ENCODE measurements around the gene SGPL1.
A peak's percentile ranks its signal among the peaks of the same experiment; 100 is the strongest.
"Not testable (repeated sequence)": the region's sequence is repeated elsewhere in the genome, so short reads cannot be mapped to it uniquely, and the experiment has no call there.

SGPL1 gene

DNA sequence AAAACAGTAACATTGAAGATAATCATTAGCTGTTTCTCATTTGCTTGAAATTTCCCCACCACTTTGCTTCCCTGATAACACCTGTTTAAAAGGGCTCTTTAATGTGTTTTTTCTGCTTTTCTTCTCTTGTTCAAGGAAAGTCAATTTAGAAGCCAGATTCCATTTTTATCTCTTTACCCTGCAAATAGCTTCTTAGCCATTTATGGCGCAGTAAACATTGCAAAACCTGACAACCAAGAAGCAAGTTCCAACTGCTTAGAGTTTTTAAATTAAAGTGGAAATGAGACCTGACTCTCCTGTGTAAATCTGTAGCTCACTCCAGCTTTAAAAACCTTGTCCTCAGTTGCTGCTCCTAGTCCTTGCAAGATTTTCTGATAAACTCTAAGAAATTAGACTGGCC is 30.1 kb downstream of the SGPL1 start:
- no peak for DNase-seq

DNA sequence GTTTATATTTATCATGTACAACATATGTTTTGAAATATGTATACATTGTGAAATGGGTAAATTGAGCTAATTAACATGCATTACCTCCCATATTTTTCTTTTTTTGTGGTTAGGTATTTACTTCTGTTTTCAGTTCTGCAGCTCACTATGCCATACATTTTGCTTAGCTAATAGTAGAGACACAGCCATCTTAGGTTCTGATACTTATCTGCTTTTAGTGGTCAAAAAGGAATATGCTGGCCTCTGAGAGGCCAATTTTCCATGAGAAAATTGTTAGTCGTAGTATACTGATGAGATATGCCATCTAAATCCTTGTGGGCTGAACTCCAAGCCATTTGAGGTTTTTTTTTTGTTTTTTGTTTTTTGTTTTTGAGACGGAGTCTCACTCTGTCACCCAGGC is 31.0 kb downstream of the SGPL1 start:
- DNase-seq: no peak

DNA sequence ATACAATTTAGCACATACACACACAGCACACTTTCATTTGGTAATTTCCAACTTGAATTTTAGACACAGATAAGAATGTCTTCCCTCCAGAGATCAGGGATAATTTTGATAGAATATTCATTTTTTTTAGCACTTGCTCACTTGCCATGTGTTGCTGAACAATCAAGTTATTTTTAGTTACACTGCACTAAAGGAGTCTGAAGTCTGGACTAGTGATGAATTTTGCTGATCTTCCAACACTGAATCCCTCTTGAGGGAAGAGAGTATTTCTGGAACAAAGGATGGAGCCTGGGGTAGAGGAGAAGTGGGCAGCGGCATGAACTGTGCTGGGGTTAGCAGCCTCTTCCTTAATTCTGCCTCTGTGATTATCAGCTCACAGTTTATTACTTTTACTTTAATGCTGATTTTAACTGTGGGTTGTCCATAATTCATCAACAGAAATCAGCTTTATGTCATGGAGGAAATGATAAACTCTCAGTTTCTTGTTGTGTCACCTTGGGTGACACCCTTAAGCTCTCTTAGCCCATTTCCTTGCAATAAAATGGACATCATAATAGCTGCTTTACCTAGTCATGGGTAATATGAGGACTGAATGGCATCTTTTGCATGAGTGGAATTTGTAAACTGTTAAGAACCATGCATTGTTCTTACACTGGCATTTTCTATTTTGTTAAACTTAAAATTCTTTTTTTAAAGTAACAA is 32.1 kb downstream of the SGPL1 start:
- peak in 1 of 3 donors; percentile 71 for DNase-seq

DNA sequence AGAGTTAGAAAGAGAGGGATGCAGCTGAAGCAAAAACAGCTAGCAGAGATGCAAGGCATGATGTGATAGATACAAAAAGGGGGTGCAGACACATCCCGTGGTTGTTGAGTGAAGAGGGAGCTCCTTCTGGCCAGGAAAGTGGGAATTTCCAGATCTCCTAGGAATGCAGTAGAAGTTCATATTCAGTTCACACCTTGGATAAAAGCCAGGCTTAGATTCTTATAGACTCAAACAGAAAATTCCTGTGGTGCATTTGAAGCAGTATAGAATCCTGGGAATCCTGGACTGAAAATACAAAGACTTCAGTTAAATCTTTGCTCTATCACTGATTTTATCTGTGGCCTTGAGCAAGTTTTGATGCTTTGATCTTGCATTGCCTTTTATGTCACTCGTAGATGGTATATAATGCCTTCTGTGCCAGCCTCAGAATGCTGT is 33.9 kb downstream of the SGPL1 start:
- DNase-seq: no peak

DNA sequence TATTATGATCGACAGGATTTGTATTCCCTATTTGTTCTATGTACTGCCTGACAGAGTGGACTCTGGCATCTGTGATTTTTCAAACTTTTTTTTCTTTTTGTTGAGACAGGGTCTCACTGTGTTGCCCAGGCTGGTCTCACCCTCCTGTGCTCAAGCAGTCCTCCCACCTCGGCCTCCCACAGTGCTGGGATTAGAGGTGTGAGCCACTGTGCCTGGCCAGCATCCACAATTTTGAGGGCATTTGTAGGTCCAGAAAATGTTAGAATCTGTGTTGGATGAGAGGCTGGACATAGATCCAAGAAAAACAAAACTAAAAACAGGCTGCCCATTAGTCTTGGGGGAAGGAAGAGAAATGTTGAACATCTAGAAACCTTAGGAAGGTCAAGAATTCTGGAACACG is 34.3 kb downstream of the SGPL1 start:
- DNase-seq: no peak

DNA sequence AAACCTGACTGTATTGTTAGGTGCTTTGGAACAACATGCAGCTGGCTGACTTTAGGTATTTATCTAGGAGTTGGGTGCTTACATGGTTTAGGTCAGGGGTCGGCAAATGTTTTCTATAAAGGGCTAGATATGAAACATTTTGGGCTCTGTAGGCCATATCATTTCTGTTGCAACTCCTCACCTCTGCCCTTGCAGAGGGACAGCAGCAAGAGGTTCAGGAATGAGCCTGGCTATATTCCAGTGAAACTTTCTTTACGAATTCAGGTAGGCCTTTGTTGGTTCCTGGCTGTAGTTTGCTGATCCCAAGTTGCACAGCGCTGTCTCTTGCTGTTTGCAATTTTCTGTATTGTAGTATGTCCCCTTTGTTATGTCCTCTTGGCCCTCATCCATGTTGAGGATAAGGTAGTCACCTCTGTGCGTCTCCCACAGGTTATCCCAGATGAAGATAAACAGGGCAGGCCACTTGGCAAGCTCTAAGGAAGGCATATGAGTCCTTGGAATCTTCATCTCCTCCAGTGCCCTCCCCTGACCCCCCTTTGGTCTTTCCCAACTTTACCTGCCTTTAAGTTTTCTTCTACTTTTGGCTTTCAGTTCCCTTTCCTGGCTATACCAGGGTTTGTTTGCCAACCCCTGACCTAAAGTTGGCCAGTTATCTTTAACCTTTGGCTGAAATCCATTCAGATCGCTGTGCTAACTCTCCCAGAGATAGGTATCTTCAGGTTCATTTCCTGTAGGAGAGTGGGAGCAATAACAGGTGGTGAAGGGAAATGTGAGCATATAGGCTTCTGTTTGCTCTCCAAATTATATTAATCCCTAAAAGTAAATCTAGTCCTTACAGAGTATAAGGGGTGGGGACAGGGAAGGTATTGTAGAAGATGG is 36.1 kb downstream of the SGPL1 start:
- DNase-seq: no peak

DNA sequence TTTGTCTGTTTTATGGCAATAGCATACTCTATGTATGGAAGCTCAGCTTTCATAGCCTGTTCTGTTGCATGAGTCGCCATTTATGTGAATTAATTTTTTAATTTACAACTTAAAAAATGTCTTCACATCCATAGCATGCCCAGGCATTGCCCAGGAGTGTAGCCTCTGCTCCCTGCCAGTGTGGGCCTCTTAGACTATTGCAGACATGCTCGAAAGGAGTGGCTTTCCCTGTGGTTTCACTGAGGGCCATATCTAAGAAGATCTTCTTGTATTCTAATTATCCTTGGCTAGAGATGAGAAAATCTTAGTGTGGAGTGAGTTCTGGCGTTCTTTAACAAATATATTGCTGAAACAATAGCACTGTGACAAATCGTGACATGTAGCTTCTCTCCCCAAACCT is 37.3 kb downstream of the SGPL1 start:
- no peak for DNase-seq

DNA sequence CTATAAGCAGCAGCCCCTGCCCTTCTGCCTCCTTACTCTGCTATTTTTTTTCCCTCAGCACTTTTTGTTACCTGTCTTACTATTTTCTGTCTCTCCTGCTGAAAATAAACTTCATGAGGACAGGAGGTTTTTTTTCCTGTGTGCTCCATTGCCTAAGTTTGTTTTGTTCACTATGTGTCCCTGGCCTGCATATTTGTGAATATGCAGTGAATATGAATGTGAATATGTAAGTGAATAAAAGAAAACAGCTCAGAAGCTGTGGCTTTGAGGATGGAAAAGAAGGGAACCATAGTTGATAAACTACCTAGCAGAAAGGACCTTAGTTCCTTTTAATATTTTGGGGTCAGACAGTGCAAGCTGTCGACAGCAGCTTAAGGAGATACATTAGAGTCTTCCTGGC is 37.7 kb downstream of the SGPL1 start:
- no peak for DNase-seq

DNA sequence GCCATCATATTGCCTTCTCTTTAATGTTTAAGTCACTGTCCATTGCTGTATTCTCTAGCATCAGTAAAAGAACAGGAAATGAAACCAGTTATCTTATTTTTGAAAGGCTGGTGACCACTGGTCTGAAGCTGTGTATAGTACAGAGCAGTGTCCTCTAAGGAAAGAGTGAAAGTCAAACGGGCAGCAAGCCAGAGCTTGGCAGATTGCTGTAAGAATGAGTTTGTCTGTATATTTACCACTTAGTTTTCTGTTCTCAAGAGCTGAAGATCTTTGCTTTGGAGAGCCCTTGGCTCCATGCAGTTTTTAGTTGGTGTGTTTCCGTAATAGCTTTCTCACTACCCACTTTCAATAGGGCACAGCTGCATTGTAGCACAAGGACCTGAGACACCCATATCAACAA is 40.7 kb downstream of the SGPL1 start:
- DNase-seq: peak in 2 of 3 donors; percentile 41 to 43

DNA sequence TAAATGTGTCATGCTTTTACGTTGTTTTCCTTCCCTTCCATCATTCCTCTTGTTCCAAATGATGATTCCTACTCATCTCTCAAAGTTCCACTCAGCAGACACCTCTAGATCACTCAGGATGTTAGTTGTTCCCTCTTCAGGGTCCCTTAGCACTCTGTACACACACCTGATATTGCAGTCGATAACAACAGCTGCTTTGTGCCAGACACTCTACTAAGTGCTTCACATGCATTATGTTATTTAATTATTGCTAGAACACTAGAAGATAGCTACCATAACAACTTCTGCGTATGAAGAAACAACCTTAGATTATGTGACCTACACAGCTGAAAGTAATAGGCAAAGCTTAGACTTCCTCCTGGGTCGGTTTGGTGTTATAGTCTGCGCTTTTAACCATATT is 43.0 kb downstream of the SGPL1 start:
- no peak for DNase-seq

DNA sequence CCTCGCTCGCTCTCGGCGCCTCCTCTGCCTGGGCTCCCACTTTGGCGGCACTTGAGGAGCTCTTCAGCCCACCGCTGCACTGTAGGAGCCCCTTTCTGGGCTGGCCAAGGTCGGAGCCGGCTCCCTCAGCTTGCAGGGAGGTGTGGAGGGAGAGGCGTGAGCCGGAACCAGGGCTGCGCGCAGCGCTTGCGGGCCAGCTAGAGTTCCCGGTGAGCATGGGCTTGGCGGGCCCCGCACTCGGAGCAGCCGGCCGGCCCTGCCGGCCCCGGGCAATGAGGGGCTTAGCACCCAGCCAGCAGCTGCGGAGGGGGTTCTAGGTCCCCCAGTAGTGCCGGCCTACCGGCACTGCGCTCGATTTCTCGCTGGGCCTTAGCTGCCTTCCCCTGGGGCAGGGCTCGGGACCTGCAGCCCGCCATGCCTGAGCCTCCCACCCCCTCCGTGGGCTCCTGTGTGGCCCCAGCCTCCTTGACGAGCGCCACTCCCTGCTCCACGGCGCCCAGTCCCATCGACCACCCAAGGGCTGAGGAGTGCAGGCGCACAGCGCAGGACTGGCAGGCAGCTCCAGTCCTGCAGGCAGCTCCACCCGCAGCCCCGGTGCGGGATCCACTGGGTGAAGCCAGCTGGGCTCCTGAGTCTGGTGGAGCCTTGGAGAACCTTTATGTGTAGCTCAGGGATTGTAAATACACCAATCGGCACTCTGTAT is 45.9 kb downstream of the SGPL1 start:
- DNase-seq: not testable (repeated sequence)

DNA sequence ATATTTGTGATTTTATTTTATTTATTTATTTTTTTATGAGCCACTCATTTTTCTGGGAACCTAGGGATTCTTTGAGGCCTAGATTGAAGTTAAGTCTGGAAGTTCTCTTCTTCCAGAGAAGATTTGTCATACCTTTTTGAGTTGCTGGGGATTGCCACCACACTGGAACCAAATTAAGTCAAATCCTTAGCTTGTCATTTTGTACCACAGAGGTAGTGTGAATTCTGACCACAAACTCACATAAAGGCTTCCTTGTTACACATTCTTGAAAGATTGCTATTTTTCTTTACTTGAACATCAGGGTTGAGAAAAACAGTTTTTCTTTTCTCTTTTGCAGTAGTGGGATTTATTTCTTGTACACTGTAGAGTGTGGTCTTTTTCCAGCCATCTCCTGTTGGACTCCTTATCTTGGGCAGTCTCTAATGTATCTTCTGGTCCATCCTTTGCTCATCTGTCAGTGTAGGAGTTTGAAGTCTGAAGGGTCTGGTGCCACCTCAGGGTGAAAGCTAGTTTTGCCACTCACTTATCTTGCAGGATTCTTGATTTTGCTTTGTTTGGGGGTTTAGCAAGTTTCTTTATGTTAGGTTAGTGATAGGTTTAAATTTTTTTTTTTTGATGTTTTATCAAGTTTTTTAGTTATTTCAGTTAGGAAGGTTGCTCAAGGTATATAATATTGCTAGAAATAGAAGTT is 47.9 kb downstream of the SGPL1 start:
- no peak for DNase-seq

DNA sequence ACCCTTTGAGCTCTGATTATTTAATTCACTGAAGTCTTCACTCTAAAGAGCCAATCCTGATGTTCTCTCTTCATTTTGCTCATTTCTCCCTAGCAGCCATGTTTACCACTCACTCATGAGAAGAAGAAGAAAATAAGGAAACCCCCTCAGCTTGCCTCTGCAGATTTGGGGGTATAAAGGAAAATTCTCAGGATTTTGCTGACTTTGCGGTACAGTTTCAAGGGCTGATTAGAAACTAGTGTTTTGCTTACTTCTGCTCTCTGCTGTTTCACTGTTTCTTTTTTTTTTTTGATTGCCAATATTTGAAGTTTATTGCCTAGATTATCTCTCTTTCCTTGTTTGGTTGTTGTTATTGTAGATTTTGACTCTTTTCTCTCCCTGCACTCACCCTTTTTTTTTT is 49.2 kb downstream of the SGPL1 start:
- peak; percentile 34 to 45 (median 39) for DNase-seq

DNA sequence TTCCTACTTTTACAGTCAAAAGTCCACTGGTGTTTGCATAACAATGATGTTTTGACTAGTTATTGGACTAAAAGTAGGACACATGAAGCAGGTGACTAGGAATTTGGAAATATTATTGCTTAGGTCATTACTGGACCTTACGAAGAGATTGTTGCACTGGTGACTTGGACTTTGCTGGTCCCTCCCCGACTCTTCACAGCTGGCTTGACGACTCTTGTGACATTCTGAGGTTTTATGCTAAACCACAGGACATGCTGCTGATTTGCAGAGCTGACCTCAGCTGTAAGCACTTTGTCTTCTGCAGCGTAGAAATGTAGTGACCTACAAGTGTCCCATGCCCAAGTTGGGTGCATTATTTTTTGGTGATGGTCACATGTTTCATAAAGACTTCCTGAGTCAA is 50.7 kb downstream of the SGPL1 start:
- peak; percentile 73 to 83 (median 78) for DNase-seq

DNA sequence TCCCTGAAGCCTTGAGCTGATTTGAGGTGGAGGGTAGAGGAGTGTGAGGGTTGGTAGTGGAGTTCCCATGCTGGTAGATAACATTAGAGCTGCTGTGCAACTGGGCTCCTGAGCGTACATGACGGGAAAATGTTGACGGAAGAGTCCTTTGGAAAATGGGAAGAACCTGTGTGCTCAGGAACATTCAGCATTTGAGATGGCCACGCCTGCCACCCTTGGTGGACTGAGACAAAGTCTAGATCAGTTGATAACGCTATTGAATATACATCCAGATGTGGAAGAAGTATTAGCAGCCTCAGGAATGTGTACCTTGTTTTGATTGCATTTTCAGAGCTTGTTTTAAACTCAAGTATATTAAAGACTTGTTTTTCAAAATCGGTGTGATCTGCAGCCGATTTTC is 56.5 kb downstream of the SGPL1 start:
- DNase-seq: no peak

DNA sequence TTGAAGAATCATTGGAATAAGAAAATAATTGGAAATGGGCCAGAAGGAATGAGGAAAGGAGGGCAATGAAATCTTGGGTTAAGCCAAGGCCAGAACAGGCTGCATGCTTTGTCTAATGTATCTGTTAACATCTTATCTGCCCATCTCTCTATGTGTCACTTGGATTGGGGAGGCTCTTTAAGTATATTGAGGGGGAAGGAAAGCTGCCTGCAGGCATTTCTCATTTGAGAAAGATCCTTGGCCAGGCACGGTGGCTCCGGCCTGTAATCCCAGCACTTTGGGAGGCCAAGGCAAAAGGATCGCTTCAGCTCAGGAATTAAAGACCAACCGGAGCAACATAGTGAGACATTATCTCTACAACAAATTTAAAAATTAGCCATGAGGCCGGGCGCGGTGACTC is 58.3 kb downstream of the SGPL1 start:
- DNase-seq: no peak

DNA sequence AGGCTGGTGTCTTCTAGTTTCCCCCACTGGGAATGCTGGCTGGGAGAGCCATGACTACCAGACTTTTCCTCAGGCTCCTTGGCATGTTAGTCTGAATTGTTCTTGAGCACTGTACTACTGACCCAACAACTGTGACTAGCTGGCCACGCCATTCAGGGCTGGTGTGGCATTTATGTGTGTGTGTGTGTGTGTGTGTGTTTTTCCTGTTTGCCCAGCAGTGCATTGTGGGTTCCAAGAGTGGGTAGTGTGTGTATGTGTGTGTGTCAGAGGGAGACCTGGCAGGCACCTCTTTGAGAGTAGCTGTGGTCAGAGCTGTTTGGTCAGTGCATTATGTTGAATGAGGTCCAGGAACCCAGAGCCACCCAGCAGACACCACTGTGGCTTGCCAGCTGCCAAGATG is 63.5 kb downstream of the SGPL1 start:
- no peak for DNase-seq

DNA sequence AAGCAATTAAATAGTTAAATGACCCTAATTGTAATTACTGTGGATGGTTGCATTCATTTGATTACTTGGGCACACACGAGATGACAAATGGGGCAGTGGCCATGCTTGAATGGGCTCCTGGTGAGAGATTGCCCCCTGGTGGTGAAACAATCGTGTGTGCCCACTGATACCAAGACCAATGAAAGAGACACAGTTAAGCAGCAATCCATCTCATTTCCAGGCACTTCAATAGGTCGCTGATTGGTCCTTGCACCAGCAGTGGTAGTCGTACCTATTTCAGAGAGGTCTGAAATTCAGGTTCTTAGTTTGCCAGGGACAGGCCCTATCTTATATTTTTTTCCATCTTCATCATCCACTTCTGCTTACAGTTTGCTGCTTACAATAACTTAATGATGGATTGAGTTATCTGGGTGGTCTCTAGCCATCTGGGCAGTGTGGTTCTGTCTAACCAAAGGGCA is 64.4 kb downstream of the SGPL1 start:
- DNase-seq: peak; percentile 84 to 91 (median 90)

DNA sequence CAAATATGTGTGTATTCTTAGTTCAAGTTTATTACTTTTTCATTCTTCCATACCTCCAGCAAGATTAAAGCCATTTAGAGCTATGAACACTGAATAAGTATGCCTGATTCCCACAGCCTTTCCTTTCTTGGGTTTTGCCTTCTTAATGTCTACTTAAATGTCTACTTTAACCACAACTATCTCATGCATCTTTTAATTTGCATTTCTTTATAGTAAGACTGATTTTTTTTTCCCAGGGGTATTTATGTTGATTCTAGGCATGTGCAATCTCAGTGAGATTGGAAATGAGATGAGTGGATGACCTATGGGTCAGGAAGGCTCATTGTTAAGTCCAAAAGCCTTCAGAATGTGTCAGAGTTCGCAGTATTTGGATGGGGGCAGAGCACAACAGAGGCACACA is 69.0 kb downstream of the SGPL1 start:
- no peak for DNase-seq

DNA sequence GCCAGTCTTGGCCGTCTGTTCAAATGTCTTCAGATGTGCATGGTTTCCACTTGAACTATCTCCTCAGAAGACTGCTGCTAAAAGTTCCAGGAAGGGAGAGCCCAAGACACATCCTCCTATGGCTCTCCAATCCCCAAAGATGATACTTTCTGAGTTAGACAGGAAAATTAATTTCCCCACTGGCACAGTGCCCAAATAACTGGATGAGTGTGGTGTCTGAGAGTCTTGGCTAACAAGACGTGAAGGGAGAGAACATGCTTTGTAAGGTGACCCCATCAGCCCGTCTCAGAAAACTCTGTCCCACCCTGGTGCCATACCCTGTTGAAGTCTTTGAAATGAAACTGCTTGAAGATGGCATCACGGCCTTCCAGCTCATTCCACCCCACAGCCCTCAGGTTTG is 69.7 kb downstream of the SGPL1 start:
- no peak for DNase-seq

DNA sequence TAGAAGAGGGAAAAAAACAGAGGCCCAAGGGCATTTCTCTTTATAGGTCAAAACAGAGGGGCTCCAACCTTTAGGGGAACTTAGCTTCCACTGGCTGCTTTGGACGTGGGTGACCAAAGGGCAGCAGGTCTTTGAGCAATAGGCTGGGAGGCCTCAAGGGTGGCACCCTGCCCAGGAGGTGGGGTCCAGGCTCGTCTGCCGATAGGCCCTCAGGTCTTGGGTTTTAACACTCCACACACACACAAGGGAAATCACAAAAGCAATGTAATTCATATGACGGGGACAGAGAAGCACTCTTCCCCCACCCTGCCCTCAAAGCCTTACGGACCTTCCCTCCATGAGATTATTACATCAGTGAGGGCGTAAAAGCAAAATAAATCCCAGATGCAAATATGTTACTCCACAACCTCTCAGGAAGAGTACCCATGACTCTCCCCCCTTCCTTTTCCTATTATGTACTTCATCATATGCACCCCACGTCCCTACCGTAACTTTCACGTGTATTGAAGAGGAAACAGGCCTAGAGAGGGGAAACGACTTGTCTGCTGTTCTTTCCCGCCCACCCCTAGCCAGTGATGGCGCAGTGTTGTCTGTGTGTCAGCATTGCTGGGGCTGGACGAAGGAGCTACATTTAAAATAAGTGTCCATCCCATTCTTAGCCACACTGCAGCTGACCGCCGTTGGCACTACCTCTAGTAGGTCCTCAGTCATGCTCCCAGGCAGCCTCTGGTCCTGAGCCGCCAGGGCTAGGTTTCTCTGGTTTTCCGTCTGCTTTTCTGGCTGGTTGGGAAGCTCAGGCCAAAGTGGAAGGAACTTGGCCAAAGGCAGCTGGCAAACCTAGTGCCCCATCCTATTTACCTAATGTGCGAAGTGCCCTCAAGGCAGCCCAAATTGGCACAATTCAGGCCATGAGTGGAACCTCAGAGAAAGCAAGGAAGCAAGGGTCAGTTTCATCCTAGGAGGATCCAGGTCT is 70.5 kb downstream of the SGPL1 start:
- peak; percentile 78 to 93 (median 89) for DNase-seq
